Upper lobe of left lung (tissue), 4 donors: ENCODE measurements around the gene CD59.

Experiments
- CTCF ChIP-seq, 6 experiments: fragments of 450-650 bp in 4 of 6; fragments of 200-600 bp in 2 of 6; sonication (generic) in 2 of 6; IDR thresholded peaks; one replicate each; pipeline ENCODE4 v1.5.1; 2016 to 2019; ENCODE audit warnings: antibody characterized with exemption in 6 of 6
- POLR2A ChIP-seq, 4 donors: fragments of 450-650 bp; IDR thresholded peaks; one replicate each; pipeline ENCODE4 v1.5.1; 2016 to 2017; ENCODE audit warnings: antibody characterized with exemption in 4 of 4, mild to moderate bottlenecking in 2 of 4

- TF ChIP-seq CTCF (IDR thresholded peaks at IDR 0.05) = no peak
- TF ChIP-seq POLR2A (IDR thresholded peaks at IDR 0.05) = peak in 1 of 4 donors; percentile 33
Measured at GRCh38 chr11:33724644-33725035, 11.6 kb downstream of the CD59 start.
